Activated naive CD8-positive, alpha-beta T cell treated with anti-CD3 and anti-CD28 coated beads, Interleukin-2, amount 10 ng/mL, durations not matched to agents 7 days and 5 days (primary cell): ENCODE data around the gene KIF18B. TPM values are rescaled to one million over a fixed set of nuclear protein-coding genes. Genes with fewer than 3 reads are reported as not detected.

ENCODE experiments used
- ATAC-seq: fragments of 150-1000 bp; cut with Tn5 transposase; one replicate; pipeline ENCODE4 v1.10.0; 2021; ENCODE audit warnings: low read depth, moderate library complexity
- POLR2A ChIA-PET: fragments of 350-600 bp; sonication (Branson Sonifier 250); formaldehyde crosslinking; loops from one replicate; lab custom pipeline; 2021; ENCODE audit warnings: antibody characterized with exemption; lab: Charles Lee
- DNase-seq: peaks from one replicate; pipeline ENCODE4 v3.0.0; 2021
- H3K27ac Mint-ChIP-seq: one replicate; pipeline ENCODE4 v1.8.0; 2022; ENCODE audit warnings: mild to moderate bottlenecking, mixed read lengths
- H3K27me3 Mint-ChIP-seq: one replicate; pipeline ENCODE4 v1.8.0; 2022; ENCODE audit warnings: mild to moderate bottlenecking, moderate library complexity, mixed read lengths
- H3K36me3 Mint-ChIP-seq: one replicate; pipeline ENCODE4 v1.8.0; 2021; ENCODE audit warnings: mild to moderate bottlenecking, mixed read lengths
- H3K4me1 Mint-ChIP-seq: one replicate; pipeline ENCODE4 v1.8.0; 2021; ENCODE audit warnings: mixed read lengths
- H3K4me3 Mint-ChIP-seq: one replicate; pipeline ENCODE4 v1.8.0; 2022; ENCODE audit warnings: mild to moderate bottlenecking, moderate library complexity, mixed read lengths
- H3K9me3 Mint-ChIP-seq: one replicate; pipeline ENCODE4 v1.8.0; 2021; ENCODE audit warnings: mixed read lengths
- total RNA-seq, 2 experiments: library from RNA; stranded (reverse); gene quantifications; one replicate each; pipeline ENCODE4 v1.2.3, GENCODE V29; 2021

Gene KIF18B
- total RNA-seq: 10 to 100 TPM; 66.7 to 70.5 TPM

GRCh38 chr17:44947461-44948314 lies at the start of gene KIF18B:
Gene KIF18B (minus strand): TSS chr17:44947773. CDS start chr17:44936344, 11,429 bp downstream.
- peaks cover 22% of the 10 kb centered on the region for H3K36me3 Mint-ChIP-seq
- peak within 1 kb of the TSS; percentile 97 for H3K4me3 Mint-ChIP-seq
- ATAC-seq (peak; percentile 97), DNase-seq (peak; percentile 91)
- H3K4me1 Mint-ChIP-seq: peaks cover 19% of the 10 kb centered on the region
- H3K27ac Mint-ChIP-seq: peak within 1 kb of the TSS; percentile 90
- no peaks in the 10 kb centered on the region for H3K9me3 Mint-ChIP-seq
- POLR2A ChIA-PET: interaction anchor here (0.6 to 1.7 kb wide), 10 partner anchors 12 to 194 kb away, joined by 3 to 8 read pairs (median 4); partner anchors contain the start of gene C1QL1
- H3K27me3 Mint-ChIP-seq: peaks cover 5% of the 10 kb centered on the region

- H3K4me3 Mint-ChIP-seq: no peak overlapping the region
- H3K36me3 Mint-ChIP-seq: no peaks in the 10 kb centered on the region
- no peaks in the 10 kb centered on the region for H3K9me3 Mint-ChIP-seq
- no peak for ATAC-seq
- DNase-seq: no peak
- H3K27ac Mint-ChIP-seq: no peak overlapping the region
- POLR2A ChIA-PET: interaction anchor here (1.0 kb wide), 1 partner anchor 165 kb away, joined by 3 read pairs; no protein-coding TSS in a partner anchor
- no peaks in the 10 kb centered on the region for H3K4me1 Mint-ChIP-seq
- peaks cover 23% of the 10 kb centered on the region for H3K27me3 Mint-ChIP-seq
Observed at GRCh38 chr17:44996304-44996703, 48.7 kb upstream of the KIF18B start.

- H3K9me3 Mint-ChIP-seq: no peaks in the 10 kb centered on the region
Observed at GRCh38 chr17:44995436-44996001, 47.9 kb upstream of the KIF18B start.

GRCh38 chr17:44992242-44992939 lies 44.8 kb upstream of the KIF18B start:
- Mint-ChIP-seq H3K4me3 (no peak overlapping the region), H3K27me3 (peaks cover 35% of the 10 kb centered on the region), H3K36me3 (no peaks in the 10 kb centered on the region), H3K9me3 (no peaks in the 10 kb centered on the region), H3K27ac (no peak overlapping the region), H3K4me1 (peaks cover 3% of the 10 kb centered on the region)
- no peak for ATAC-seq
- POLR2A ChIA-PET: no interaction called here
- no peak for DNase-seq

More at GRCh38 chr17:44995436-44996001, 47.9 kb upstream of the KIF18B start:
- no peaks in the 10 kb centered on the region for H3K36me3 Mint-ChIP-seq
- no peak overlapping the region for H3K27ac Mint-ChIP-seq
- peaks cover 23% of the 10 kb centered on the region for H3K27me3 Mint-ChIP-seq
- no peak for ATAC-seq
- no peak for DNase-seq
- POLR2A ChIA-PET: no interaction called here
- no peaks in the 10 kb centered on the region for H3K4me1 Mint-ChIP-seq
- H3K4me3 Mint-ChIP-seq: no peak overlapping the region

GRCh38 chr17:44990994-44991393 lies 43.4 kb upstream of the KIF18B start:
- no peaks in the 10 kb centered on the region for H3K36me3 Mint-ChIP-seq
- ATAC-seq (no peak), DNase-seq (no peak)
- peaks cover 40% of the 10 kb centered on the region for H3K27me3 Mint-ChIP-seq
- H3K4me1 Mint-ChIP-seq: peaks cover 5% of the 10 kb centered on the region
- POLR2A ChIA-PET: no interaction called here
- no peak overlapping the region for H3K27ac Mint-ChIP-seq
- no peak overlapping the region for H3K4me3 Mint-ChIP-seq
- H3K9me3 Mint-ChIP-seq: no peaks in the 10 kb centered on the region

GRCh38 chr17:44989552-44990138 lies 42.1 kb upstream of the KIF18B start:
- Mint-ChIP-seq H3K27ac (no peak overlapping the region), H3K36me3 (no peaks in the 10 kb centered on the region), H3K4me1 (peaks cover 5% of the 10 kb centered on the region), H3K4me3 (no peak overlapping the region), H3K27me3 (peaks cover 37% of the 10 kb centered on the region), H3K9me3 (peaks cover 2% of the 10 kb centered on the region)
- POLR2A ChIA-PET: no interaction called here
- DNase-seq (no peak), ATAC-seq (no peak)

GRCh38 chr17:44988044-44988942 lies 40.7 kb upstream of the KIF18B start:
- Mint-ChIP-seq H3K4me3 (no peak overlapping the region), H3K27me3 (peaks cover 37% of the 10 kb centered on the region), H3K4me1 (peaks cover 5% of the 10 kb centered on the region), H3K9me3 (peaks cover 2% of the 10 kb centered on the region), H3K27ac (no peak overlapping the region), H3K36me3 (no peaks in the 10 kb centered on the region)
- DNase-seq (no peak), ATAC-seq (no peak)
- POLR2A ChIA-PET: interaction anchor here (1.3 kb wide), 1 partner anchor 17 kb away, joined by 4 read pairs; no protein-coding TSS in a partner anchor

- Mint-ChIP-seq H3K27me3 (peaks cover 37% of the 10 kb centered on the region), H3K4me3 (no peak overlapping the region), H3K4me1 (peaks cover 5% of the 10 kb centered on the region), H3K9me3 (peaks cover 2% of the 10 kb centered on the region), H3K36me3 (peaks cover 2% of the 10 kb centered on the region), H3K27ac (no peak overlapping the region)
- ATAC-seq (no peak), DNase-seq (no peak)
- POLR2A ChIA-PET: no interaction called here
Observed at GRCh38 chr17:44983563-44983962, 36.0 kb upstream of the KIF18B start.

- peaks cover 2% of the 10 kb centered on the region for H3K9me3 Mint-ChIP-seq
- POLR2A ChIA-PET: no interaction called here
- ATAC-seq (no peak), DNase-seq (no peak)
- peaks cover 1% of the 10 kb centered on the region for H3K4me1 Mint-ChIP-seq
- H3K36me3 Mint-ChIP-seq: peaks cover 2% of the 10 kb centered on the region
- H3K4me3 Mint-ChIP-seq: no peak overlapping the region
- H3K27me3 Mint-ChIP-seq: peaks cover 31% of the 10 kb centered on the region
- H3K27ac Mint-ChIP-seq: no peak overlapping the region
Observed at GRCh38 chr17:44982113-44982702, 34.6 kb upstream of the KIF18B start.

GRCh38 chr17:44981221-44981968 lies 33.8 kb upstream of the KIF18B start:
- H3K27me3 Mint-ChIP-seq: peaks cover 31% of the 10 kb centered on the region
- H3K4me1 Mint-ChIP-seq: no peaks in the 10 kb centered on the region
- ATAC-seq: no peak
- peaks cover 2% of the 10 kb centered on the region for H3K36me3 Mint-ChIP-seq
- no peak overlapping the region for H3K27ac Mint-ChIP-seq
- POLR2A ChIA-PET: no interaction called here
- no peak overlapping the region for H3K4me3 Mint-ChIP-seq
- H3K9me3 Mint-ChIP-seq: peaks cover 2% of the 10 kb centered on the region
- no peak for DNase-seq

GRCh38 chr17:44979426-44979995 lies 31.9 kb upstream of the KIF18B start:
- H3K27ac Mint-ChIP-seq: no peak overlapping the region
- no peak for DNase-seq
- no peak for ATAC-seq
- H3K9me3 Mint-ChIP-seq: no peaks in the 10 kb centered on the region
- POLR2A ChIA-PET: interaction anchor here (0.7 kb wide), 1 partner anchor 34 kb away, joined by 5 read pairs; no protein-coding TSS in a partner anchor
- H3K27me3 Mint-ChIP-seq: peaks cover 36% of the 10 kb centered on the region
- H3K4me3 Mint-ChIP-seq: no peak overlapping the region
- H3K36me3 Mint-ChIP-seq: peaks cover 2% of the 10 kb centered on the region
- H3K4me1 Mint-ChIP-seq: no peaks in the 10 kb centered on the region
